Astrocyte of the hippocampus (primary cell): ENCODE measurements around the gene AIFM2.
"Not testable (repeated sequence)": the region's sequence is repeated elsewhere in the genome, so short reads cannot be mapped to it uniquely, and the experiment has no call there.

ENCODE experiments used
- DNase-seq: peaks from one replicate; pipeline ENCODE4 v3.0.0; 2011; ENCODE audit warnings: low read depth, low spot score

The AIFM2 gene

GRCh38 chr10:70123817-70124216 is 8.8 kb downstream of the AIFM2 start:
- DNase-seq: no peak

GRCh38 chr10:70123166-70123565 is 9.5 kb downstream of the AIFM2 start:
- not testable (repeated sequence) for DNase-seq

- DNase-seq: peak; percentile 62
These were observed 9.9 kb downstream of the AIFM2 start for GRCh38 chr10:70122742-70123141.

- no peak for DNase-seq
These were observed 11.2 kb downstream of the AIFM2 start for GRCh38 chr10:70121281-70121949.

GRCh38 chr10:70120417-70120816 is 12.2 kb downstream of the AIFM2 start:
- no peak for DNase-seq

- DNase-seq: no peak
These were observed 13.0 kb downstream of the AIFM2 start for GRCh38 chr10:70119623-70120022.

GRCh38 chr10:70119197-70119596 is 13.4 kb downstream of the AIFM2 start:
- DNase-seq: no peak

GRCh38 chr10:70118196-70118595 is 14.4 kb downstream of the AIFM2 start:
- DNase-seq: no peak

GRCh38 chr10:70117646-70118045 is 15.0 kb downstream of the AIFM2 start:
- no peak for DNase-seq

- DNase-seq: peak; percentile 59
These were observed 16.5 kb downstream of the AIFM2 start for GRCh38 chr10:70115948-70116682.

GRCh38 chr10:70114902-70115301 is 17.7 kb downstream of the AIFM2 start:
- no peak for DNase-seq

- DNase-seq: no peak
These were observed 20.6 kb downstream of the AIFM2 start for GRCh38 chr10:70112071-70112470.

GRCh38 chr10:70111496-70111895 is 21.1 kb downstream of the AIFM2 start:
- DNase-seq: no peak

- no peak for DNase-seq
These were observed 23.4 kb downstream of the AIFM2 start for GRCh38 chr10:70109064-70109729.

- peak; percentile 24 for DNase-seq
These were observed 25.4 kb downstream of the AIFM2 start for GRCh38 chr10:70106958-70107791.

- DNase-seq: no peak
These were observed 31.0 kb downstream of the AIFM2 start for GRCh38 chr10:70101668-70102067.

GRCh38 chr10:70101068-70101562 is 31.5 kb downstream of the AIFM2 start:
- DNase-seq: not testable (repeated sequence)

- DNase-seq: no peak
These were observed 34.4 kb downstream of the AIFM2 start for GRCh38 chr10:70098271-70098670.

- DNase-seq: no peak
These were observed 35.2 kb downstream of the AIFM2 start for GRCh38 chr10:70097459-70097858.

GRCh38 chr10:70096705-70097420 is 35.8 kb downstream of the AIFM2 start:
- no peak for DNase-seq
